Heart left ventricle (tissue), 13 donors: ENCODE results near the gene ZNF185.

Source experiments
- POLR2A ChIP-seq, 2 donors: fragments of 450-650 bp; IDR thresholded peaks; one replicate each; pipeline ENCODE4 v1.6.1; 2017; ENCODE audit warnings: antibody characterized with exemption in 2 of 2, mild to moderate bottlenecking in 2 of 2, moderate library complexity in 2 of 2
- TF ChIP-seq, protein P1 (sequence below), 12 donors: fragments of 200-600 bp; sonication (generic) in 4 of 12; IDR thresholded peaks; one replicate each; pipeline versions ENCODE4 v1.5.0 to v1.8.0; 2018 to 2022; ENCODE audit warnings: antibody characterized with exemption in 12 of 12, mild to moderate bottlenecking in 5 of 12
- donor health status: ischemic (EF 13 %, LVEDD 7.1; RV severe dilation, severe dysfunction).
- donor health status: DM: no; HTN: yes; CAD: no.
- donor health status: DM: no; HTN: no; CAD: no.
- donor health status: ischemic (EF 25% LVEDD 6.9; RV normal size, moderate dysfunction).
- donor health status: ischemic (EF 25% LVEDD 5.7; RV mildly dilated, moderate dysfunction).
- donor health status: ischemic (EF 35%, LVEDD 5.7; RV mildly dilated, moderate dysfunction).
- donor health status: nonischemic (EF 11% LVEDD 7.7; RV severe dilation, severe dysfunction).
- donor health status: DM: yes; HTN: yes; CAD: no.
- donor health status: PGD.
- donor health status: ischemic (EF 29% LVEDD 5.4; RV normal size, mild dysfunction).
- donor health status: nonischemic (EF 23%, LVEDD 6.1; RV moderate dilation, normal function).

- TF ChIP-seq, protein P1, sequence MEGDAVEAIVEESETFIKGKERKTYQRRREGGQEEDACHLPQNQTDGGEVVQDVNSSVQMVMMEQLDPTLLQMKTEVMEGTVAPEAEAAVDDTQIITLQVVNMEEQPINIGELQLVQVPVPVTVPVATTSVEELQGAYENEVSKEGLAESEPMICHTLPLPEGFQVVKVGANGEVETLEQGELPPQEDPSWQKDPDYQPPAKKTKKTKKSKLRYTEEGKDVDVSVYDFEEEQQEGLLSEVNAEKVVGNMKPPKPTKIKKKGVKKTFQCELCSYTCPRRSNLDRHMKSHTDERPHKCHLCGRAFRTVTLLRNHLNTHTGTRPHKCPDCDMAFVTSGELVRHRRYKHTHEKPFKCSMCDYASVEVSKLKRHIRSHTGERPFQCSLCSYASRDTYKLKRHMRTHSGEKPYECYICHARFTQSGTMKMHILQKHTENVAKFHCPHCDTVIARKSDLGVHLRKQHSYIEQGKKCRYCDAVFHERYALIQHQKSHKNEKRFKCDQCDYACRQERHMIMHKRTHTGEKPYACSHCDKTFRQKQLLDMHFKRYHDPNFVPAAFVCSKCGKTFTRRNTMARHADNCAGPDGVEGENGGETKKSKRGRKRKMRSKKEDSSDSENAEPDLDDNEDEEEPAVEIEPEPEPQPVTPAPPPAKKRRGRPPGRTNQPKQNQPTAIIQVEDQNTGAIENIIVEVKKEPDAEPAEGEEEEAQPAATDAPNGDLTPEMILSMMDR (IDR thresholded peaks at IDR 0.05): no peak
- no peak for TF ChIP-seq POLR2A (IDR thresholded peaks at IDR 0.05)
Measured at GRCh38 chrX:152913346-152913745, 15.5 kb downstream of the ZNF185 start.
